CD14-positive monocyte (primary cell): ENCODE data around the gene ELN. TPM values are rescaled to one million over a fixed set of nuclear protein-coding genes. Genes with fewer than 3 reads are reported as not detected.

ENCODE experiments used
- DNase-seq, 3 donors: peaks; one replicate each; pipeline ENCODE4 v3.0.0-alpha.2; 2011 to 2022
- H2AFZ ChIP-seq: 2 replicates; pipeline ENCODE4 v1.6.0; 2012; ENCODE audit warnings: mild to moderate bottlenecking, low read depth, low read length, inconsistent platforms; ENCODE audit not compliant: insufficient read depth, poor library complexity, severe bottlenecking
- H3K27ac ChIP-seq, 2 donors: 1 replicate in 1 of 2; 2 replicates in 1 of 2; pipeline ENCODE4 v1.5.1; 2012 to 2013; ENCODE audit warnings: low read length in 2 of 2, control low read depth in 1 of 2, inconsistent platforms in 1 of 2, low read depth in 1 of 2, mild to moderate bottlenecking in 1 of 2
- H3K27me3 ChIP-seq, 2 donors: one replicate each; pipeline versions ENCODE4 v1.6.0 to v1.6.1; 2011 to 2013; ENCODE audit warnings: low read length in 2 of 2; ENCODE audit not compliant: control insufficient read depth in 2 of 2, insufficient read depth in 2 of 2
- H3K36me3 ChIP-seq, 2 donors: replicated peaks in 1 of 2; 1 replicate in 1 of 2; 2 replicates in 1 of 2; pipeline versions ENCODE4 v1.5.1 to v1.6.1; 2012 to 2013; ENCODE audit warnings: low read length in 2 of 2, control low read depth in 1 of 2, inconsistent platforms in 1 of 2, mild to moderate bottlenecking in 1 of 2; ENCODE audit not compliant: insufficient read depth in 2 of 2, control insufficient read depth in 1 of 2
- H3K4me1 ChIP-seq, 2 donors: 1 replicate in 1 of 2; 2 replicates in 1 of 2; pipeline versions ENCODE4 v1.5.1 to v1.6.1; 2012 to 2013; ENCODE audit warnings: low read length in 2 of 2, control low read depth in 1 of 2, inconsistent platforms in 1 of 2, mild to moderate bottlenecking in 1 of 2, moderate library complexity in 1 of 2; ENCODE audit not compliant: insufficient read depth in 2 of 2, control insufficient read depth in 1 of 2
- H3K4me2 ChIP-seq: replicated peaks from 2 replicates; pipeline ENCODE3; 2012; ENCODE audit warnings: low read length, moderate library complexity, mild to moderate bottlenecking; ENCODE audit not compliant: poor library complexity, severe bottlenecking; ENCODE audit errors: extremely low read depth
- H3K4me3 ChIP-seq, 3 experiments: fragments of 200-600 bp in 1 of 3; sonication (generic) in 1 of 3; replicated peaks in 1 of 3; 1 replicate in 2 of 3; 2 replicates in 1 of 3; pipeline ENCODE4 v1.5.1; 2011 to 2013; ENCODE audit warnings: low read length in 3 of 3, mild to moderate bottlenecking in 3 of 3, control low read depth in 2 of 3, low read depth in 2 of 3, inconsistent platforms in 1 of 3, moderate library complexity in 1 of 3
- H3K79me2 ChIP-seq: 2 replicates; pipeline ENCODE4 v1.6.0; 2012; ENCODE audit warnings: mild to moderate bottlenecking, control low read depth, inconsistent platforms, low read length, moderate library complexity; ENCODE audit not compliant: insufficient read depth
- H3K9ac ChIP-seq: 2 replicates; pipeline ENCODE4 v1.6.0; 2017; ENCODE audit warnings: low read length, mild to moderate bottlenecking; ENCODE audit not compliant: insufficient read depth, poor library complexity, severe bottlenecking
- H3K9me3 ChIP-seq, 2 donors: replicated peaks in 1 of 2; 1 replicate in 1 of 2; 2 replicates in 1 of 2; pipeline versions ENCODE4 v1.5.1 to v1.6.1; 2012 to 2013; ENCODE audit warnings: low read length in 2 of 2, control low read depth in 1 of 2; ENCODE audit not compliant: control insufficient read depth in 1 of 2, insufficient read depth in 1 of 2
- H4K20me1 ChIP-seq: 2 replicates; pipeline ENCODE4 v1.6.0; 2012; ENCODE audit warnings: mild to moderate bottlenecking, low read length, control low read depth, moderate library complexity; ENCODE audit not compliant: insufficient read depth
- H3K27ac Mint-ChIP-seq, 7 donors: one replicate each; pipeline ENCODE4 v1.8.0; 2020; ENCODE audit warnings: mild to moderate bottlenecking in 7 of 7, mixed read lengths in 7 of 7, moderate library complexity in 6 of 7, inconsistent platforms in 2 of 7
- H3K27me3 Mint-ChIP-seq, 3 donors: one replicate each; pipeline ENCODE4 v1.8.0; 2021 to 2022; ENCODE audit warnings: low read depth in 3 of 3, mild to moderate bottlenecking in 3 of 3, mixed read lengths in 3 of 3, moderate library complexity in 3 of 3, inconsistent platforms in 1 of 3
- H3K36me3 Mint-ChIP-seq, 2 donors: one replicate each; pipeline ENCODE4 v1.8.0; 2020; ENCODE audit warnings: mixed read lengths in 2 of 2, inconsistent platforms in 1 of 2, mild to moderate bottlenecking in 1 of 2
- H3K4me1 Mint-ChIP-seq: one replicate; pipeline ENCODE4 v1.8.0; 2020; ENCODE audit warnings: mild to moderate bottlenecking, mixed read lengths
- H3K4me3 Mint-ChIP-seq, 2 donors: one replicate each; pipeline ENCODE4 v1.8.0; 2020; ENCODE audit warnings: mild to moderate bottlenecking in 2 of 2, mixed read lengths in 2 of 2, moderate library complexity in 1 of 2
- H3K9me3 Mint-ChIP-seq, 7 donors: one replicate each; pipeline ENCODE4 v1.8.0; 2020 to 2022; ENCODE audit warnings: mixed read lengths in 7 of 7, mild to moderate bottlenecking in 6 of 7, moderate library complexity in 6 of 7, inconsistent platforms in 2 of 7
- WGBS: methylation state at CpG from one replicate; pipeline ENCODE4 v1.1.5; 2013; ENCODE audit warnings: missing lambda C conversion rate; ENCODE audit not compliant: insufficient coverage; 5-methylcytosine and 5-hydroxymethylcytosine counted together
- intact Hi-C, 2 donors: fragments of 100-400 bp; cut with micrococcal nuclease; formaldehyde crosslinking; loops; one replicate each; pipeline versions ENCODE4 v1.15.0 to v1.15.1; 2023
- polyA plus RNA-seq, 3 donors: library from polyadenylated mRNA; depleted of rRNA in 1 of 3; unstranded in 2 of 3; stranded (reverse) in 1 of 3; fragments of 300-500 nt in 2 of 3; fragments of >200 nt in 1 of 3; fragmentation: Illumina TruSeq in 2 of 3; gene quantifications; 1 replicate in 2 of 3; 2 replicates in 1 of 3; pipeline ENCODE4 v1.2.3, GENCODE V29; 2012 to 2021
- TF ChIP-seq, protein P1 (sequence below): fragments of 200-600 bp; IDR thresholded peaks from one replicate; pipeline ENCODE4 v1.8.0; 2022; ENCODE audit warnings: antibody characterized with exemption, mild to moderate bottlenecking

Gene ELN
- polyA plus RNA-seq, 3 donors: not detected

DNA sequence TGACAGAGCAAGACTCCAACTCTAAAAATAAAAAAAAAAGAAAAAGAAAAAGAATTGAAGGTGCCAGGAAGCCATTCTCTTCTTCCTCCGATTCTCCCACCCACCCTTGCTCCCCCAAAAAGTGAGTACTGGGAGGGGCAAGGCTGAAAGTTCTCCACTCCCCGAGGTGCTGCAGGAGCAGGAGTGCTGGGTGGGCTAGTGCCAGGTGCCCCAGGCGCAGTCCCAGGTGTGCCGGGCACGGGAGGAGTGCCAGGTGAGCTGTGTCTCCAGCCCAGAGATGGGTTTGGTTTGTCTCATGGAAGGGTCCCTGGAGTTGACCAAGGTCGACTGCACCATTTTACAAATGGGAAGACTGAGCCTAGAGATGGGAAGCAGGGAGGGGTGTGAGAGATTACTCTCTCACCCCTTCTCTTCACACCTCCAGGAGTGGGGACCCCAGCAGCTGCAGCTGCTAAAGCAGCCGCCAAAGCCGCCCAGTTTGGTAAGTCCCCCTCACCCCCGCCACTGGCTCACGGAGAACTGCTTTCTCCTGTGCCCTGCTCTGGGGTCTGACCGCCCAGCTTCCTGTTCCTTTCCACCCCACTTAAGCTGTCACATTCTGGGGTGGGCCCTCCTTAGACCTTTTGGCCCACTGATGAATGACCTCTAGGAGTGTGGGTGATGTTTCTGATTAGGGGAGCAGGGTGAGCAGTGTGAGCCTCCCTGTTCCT, 29.4 kb downstream of the ELN start:
- Histone ChIP-seq H3K27me3 (no peaks in the 10 kb centered on the region), H3K4me3 (no peak overlapping the region), H3K36me3 (no peaks in the 10 kb centered on the region), H4K20me1 (no peaks in the 10 kb centered on the region), H3K4me1 (peaks cover 8 to 11% of the 10 kb centered on the region in 2 donors), H3K9me3 (peaks cover 0 to 4% of the 10 kb centered on the region in 2 donors), H3K27ac (peak overlapping the region in 1 of 2 donors; percentile 24), H3K9ac (no peak overlapping the region), H2AFZ (no peak overlapping the region), H3K4me2 (no peak overlapping the region), H3K79me2 (no peaks in the 10 kb centered on the region)
- H3K4me1 Mint-ChIP-seq: peaks cover 15% of the 10 kb centered on the region
- H3K27ac Mint-ChIP-seq: peak overlapping the region in 3 of 7 donors; percentile 55 to 83 (median 79)
- no peaks in the 10 kb centered on the region for H3K36me3 Mint-ChIP-seq
- TF ChIP-seq, protein P1, sequence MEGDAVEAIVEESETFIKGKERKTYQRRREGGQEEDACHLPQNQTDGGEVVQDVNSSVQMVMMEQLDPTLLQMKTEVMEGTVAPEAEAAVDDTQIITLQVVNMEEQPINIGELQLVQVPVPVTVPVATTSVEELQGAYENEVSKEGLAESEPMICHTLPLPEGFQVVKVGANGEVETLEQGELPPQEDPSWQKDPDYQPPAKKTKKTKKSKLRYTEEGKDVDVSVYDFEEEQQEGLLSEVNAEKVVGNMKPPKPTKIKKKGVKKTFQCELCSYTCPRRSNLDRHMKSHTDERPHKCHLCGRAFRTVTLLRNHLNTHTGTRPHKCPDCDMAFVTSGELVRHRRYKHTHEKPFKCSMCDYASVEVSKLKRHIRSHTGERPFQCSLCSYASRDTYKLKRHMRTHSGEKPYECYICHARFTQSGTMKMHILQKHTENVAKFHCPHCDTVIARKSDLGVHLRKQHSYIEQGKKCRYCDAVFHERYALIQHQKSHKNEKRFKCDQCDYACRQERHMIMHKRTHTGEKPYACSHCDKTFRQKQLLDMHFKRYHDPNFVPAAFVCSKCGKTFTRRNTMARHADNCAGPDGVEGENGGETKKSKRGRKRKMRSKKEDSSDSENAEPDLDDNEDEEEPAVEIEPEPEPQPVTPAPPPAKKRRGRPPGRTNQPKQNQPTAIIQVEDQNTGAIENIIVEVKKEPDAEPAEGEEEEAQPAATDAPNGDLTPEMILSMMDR: no peak
- WGBS: 80% methylated on average over 6 of the region's 11 CpGs
- intact Hi-C loops: no loop called here
- peaks cover 1 to 7% (median 7%) of the 10 kb centered on the region in 3 donors for H3K27me3 Mint-ChIP-seq
- DNase-seq: no peak
- H3K9me3 Mint-ChIP-seq: peaks cover 1 to 10% (median 5%) of the 10 kb centered on the region in 7 donors
- H3K4me3 Mint-ChIP-seq: no peak overlapping the region

DNA sequence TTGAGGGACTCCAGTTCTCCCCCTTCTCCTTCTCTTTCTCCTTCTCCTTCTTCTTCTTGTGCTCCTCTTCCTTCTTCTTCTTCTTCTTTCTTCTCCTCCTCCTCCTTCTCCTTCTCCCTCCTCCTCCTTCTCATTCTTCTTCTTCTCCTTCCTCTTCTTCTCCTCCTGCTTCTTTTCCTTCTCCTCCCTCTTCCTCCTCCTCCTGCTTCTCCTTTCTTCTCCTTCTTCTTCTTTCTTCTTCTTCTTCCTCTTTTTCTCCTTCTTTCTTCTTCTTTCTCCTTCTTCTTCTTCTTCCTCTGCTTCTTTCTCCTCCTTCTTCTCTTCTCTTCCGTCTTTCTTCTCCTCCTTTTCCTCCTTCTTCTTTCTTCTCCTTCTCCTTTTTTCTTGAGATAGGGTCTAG, 30.0 kb downstream of the ELN start:
- no peak overlapping the region for H3K4me3 Mint-ChIP-seq
- H3K9ac ChIP-seq: no peak overlapping the region
- peaks cover 0 to 7% (median 4%) of the 10 kb centered on the region in 3 donors for H3K27me3 Mint-ChIP-seq
- no peaks in the 10 kb centered on the region for H3K79me2 ChIP-seq
- peaks cover 0 to 4% of the 10 kb centered on the region in 2 donors for H3K9me3 ChIP-seq
- no peak overlapping the region for H3K4me2 ChIP-seq
- TF ChIP-seq, protein P1: no peak
- intact Hi-C loops: no loop called here
- no peaks in the 10 kb centered on the region for H3K36me3 Mint-ChIP-seq
- no peak overlapping the region for H2AFZ ChIP-seq
- peak overlapping the region; percentile 48 to 83 (median 65) for H3K27ac Mint-ChIP-seq
- no peaks in the 10 kb centered on the region for H3K36me3 ChIP-seq
- H3K4me1 ChIP-seq: peaks cover 8 to 11% of the 10 kb centered on the region in 2 donors
- DNase-seq: no peak
- no peak overlapping the region for H3K4me3 ChIP-seq
- H4K20me1 ChIP-seq: no peaks in the 10 kb centered on the region
- H3K27me3 ChIP-seq: no peaks in the 10 kb centered on the region
- peaks cover 1 to 9% (median 6%) of the 10 kb centered on the region in 7 donors for H3K9me3 Mint-ChIP-seq
- peak overlapping the region in 1 of 2 donors; percentile 24 for H3K27ac ChIP-seq
- peaks cover 15% of the 10 kb centered on the region for H3K4me1 Mint-ChIP-seq
- no CpG with 5 or more reads among the region's 1 CpG for WGBS
